Measurements from ENCODE around the gene PRPF6. TPM values are rescaled to one million over a fixed set of nuclear protein-coding genes. Genes with fewer than 3 reads are reported as not detected.
"Not testable (repeated sequence)": the region's sequence is repeated elsewhere in the genome, so short reads cannot be mapped to it uniquely, and the experiment has no call there.

Gene PRPF6
- total RNA-seq, 4 donors from 2014 or later, result 70.7 to 93.0 (median 83.9) TPM

- no peak for DNase-seq (ENCODE audit: low spot score in 2 of 2)
- Histone ChIP-seq H3K27me3 (no peaks in the 10 kb centered on the region), H3K4me3 (no peak overlapping the region), H3K36me3 (peaks cover 75% of the 10 kb centered on the region), H3K9me3 (no peaks in the 10 kb centered on the region), H3K4me1 (peaks cover 9% of the 10 kb centered on the region), H3K27ac (no peak overlapping the region)
- TF ChIP-seq EP300 (IDR thresholded peaks at IDR 0.05), result no peak
- no peak for TF ChIP-seq CTCF (IDR thresholded peaks at IDR 0.05)
- TF ChIP-seq POLR2AphosphoS5 (IDR thresholded peaks at IDR 0.05), result no peak
- no peak for TF ChIP-seq POLR2A (IDR thresholded peaks at IDR 0.05)
- whole genome bisulfite sequencing, result 91% methylated on average over 13 of the region's 13 CpGs
These were observed 29.0 kb downstream of the PRPF6 start for GRCh38 chr20:64009811-64010387.

DNA sequence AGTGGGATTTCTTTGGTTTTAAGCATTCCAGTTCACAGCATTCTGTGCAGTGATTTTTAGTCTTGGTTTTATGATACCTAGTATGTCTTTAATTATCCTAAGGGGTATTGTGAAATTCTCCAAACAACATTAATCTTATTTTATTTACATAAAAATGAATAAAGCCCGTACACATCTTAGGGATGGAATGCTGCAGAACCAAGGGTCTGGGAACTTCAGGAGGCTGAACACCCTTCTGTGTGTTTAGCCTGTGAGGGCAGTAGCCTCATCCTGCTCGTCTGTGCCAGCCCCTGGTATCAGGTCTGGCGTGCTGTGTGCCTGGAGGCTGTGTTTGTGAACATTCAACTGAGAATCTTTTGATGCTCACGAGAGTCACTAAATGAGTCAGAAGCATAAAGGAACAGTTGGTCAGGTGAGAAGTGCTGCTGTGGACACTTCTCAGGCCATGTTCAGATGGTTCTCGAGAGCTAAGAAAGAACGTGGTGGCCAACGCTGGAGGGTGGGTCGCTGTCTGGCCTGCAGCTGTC is 29.8 kb downstream of the PRPF6 start:
- no peak for TF ChIP-seq POLR2AphosphoS5 (IDR thresholded peaks at IDR 0.05)
- no peak for TF ChIP-seq POLR2A (IDR thresholded peaks at IDR 0.05)
- peaks cover 9% of the 10 kb centered on the region for H3K4me1 ChIP-seq
- WGBS, result 87% methylated on average over 8 of the region's 8 CpGs
- no peaks in the 10 kb centered on the region for H3K9me3 ChIP-seq
- no peaks in the 10 kb centered on the region for H3K27me3 ChIP-seq
- peaks cover 75% of the 10 kb centered on the region for H3K36me3 ChIP-seq
- DNase-seq (ENCODE audit: low spot score in 2 of 2), result no peak
- no peak overlapping the region for H3K4me3 ChIP-seq
- H3K27ac ChIP-seq, result no peak overlapping the region

- WGBS, result 96% methylated on average over 16 of the region's 16 CpGs
- no peaks in the 10 kb centered on the region for H3K27me3 ChIP-seq
- DNase-seq (ENCODE audit: low spot score in 2 of 2), result no peak
- H3K9me3 ChIP-seq, result no peaks in the 10 kb centered on the region
- TF ChIP-seq EP300 (IDR thresholded peaks at IDR 0.05) (no peak), CTCF (IDR thresholded peaks at IDR 0.05) (no peak), POLR2AphosphoS5 (IDR thresholded peaks at IDR 0.05) (no peak), POLR2A (IDR thresholded peaks at IDR 0.05) (no peak)
- peaks cover 77% of the 10 kb centered on the region for H3K36me3 ChIP-seq
- no peak overlapping the region for H3K4me3 ChIP-seq
- H3K4me1 ChIP-seq, result peaks cover 9% of the 10 kb centered on the region
- no peak overlapping the region for H3K27ac ChIP-seq
These were observed 30.4 kb downstream of the PRPF6 start for GRCh38 chr20:64011366-64011779.

DNA sequence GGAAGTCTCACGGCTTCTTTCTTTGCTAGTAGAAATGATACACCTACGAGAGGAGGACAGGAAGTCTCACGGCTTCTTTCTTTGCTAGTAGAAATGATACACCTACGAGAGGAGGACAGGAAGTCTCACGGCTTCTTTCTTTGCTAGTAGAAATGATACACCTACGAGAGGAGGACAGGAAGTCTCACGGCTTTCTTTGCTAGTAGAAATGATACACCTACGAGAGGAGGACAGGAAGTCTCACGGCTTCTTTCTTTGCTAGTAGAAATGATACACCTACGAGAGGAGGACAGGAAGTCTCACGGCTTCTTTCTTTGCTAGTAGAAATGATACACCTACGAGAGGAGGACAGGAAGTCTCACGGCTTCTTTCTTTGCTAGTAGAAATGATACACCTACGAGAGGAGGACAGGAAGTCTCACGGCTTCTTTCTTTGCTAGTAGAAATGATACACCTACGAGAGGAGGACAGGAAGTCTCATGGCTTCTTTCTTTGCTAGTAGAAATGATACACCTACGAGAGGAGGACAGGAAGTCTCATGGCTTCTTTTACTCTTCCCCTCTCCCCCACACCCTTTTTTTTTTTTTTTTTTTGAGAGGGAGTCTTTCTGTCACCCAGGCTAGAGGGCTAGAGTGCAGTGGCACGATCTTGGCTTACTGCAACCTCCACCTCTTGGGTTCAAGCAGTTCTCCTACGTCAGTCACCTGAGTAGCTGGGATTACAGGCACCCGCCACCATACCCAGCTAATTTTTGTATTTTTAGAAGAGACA is 31.6 kb downstream of the PRPF6 start:
- WGBS, result 90% methylated on average over 12 of the region's 20 CpGs
- not testable (repeated sequence) for H3K9me3 ChIP-seq; H3K4me3 ChIP-seq; DNase-seq (ENCODE audit: low spot score in 2 of 2); H3K27ac ChIP-seq; H3K4me1 ChIP-seq; H3K27me3 ChIP-seq
- H3K36me3 ChIP-seq, result peaks cover 83% of the 10 kb centered on the region

- TF ChIP-seq POLR2AphosphoS5 (IDR thresholded peaks at IDR 0.05) (no peak), CTCF (IDR thresholded peaks at IDR 0.05) (no peak), EP300 (IDR thresholded peaks at IDR 0.05) (no peak), POLR2A (IDR thresholded peaks at IDR 0.05) (no peak)
- WGBS, result 67% methylated on average over 2 of the region's 2 CpGs
- Histone ChIP-seq H3K36me3 (peaks cover 87% of the 10 kb centered on the region), H3K9me3 (no peaks in the 10 kb centered on the region), H3K27me3 (no peaks in the 10 kb centered on the region), H3K27ac (no peak overlapping the region), H3K4me1 (no peaks in the 10 kb centered on the region), H3K4me3 (no peak overlapping the region)
- DNase-seq (ENCODE audit: low spot score in 2 of 2), result no peak
These were observed 34.7 kb downstream of the PRPF6 start for GRCh38 chr20:64015635-64016034.

Measured in suprapubic skin (tissue), 4 donors.